Measurements from ENCODE around the gene CTDNEP1. TPM values are rescaled to one million over a fixed set of nuclear protein-coding genes. Genes with fewer than 3 reads are reported as not detected.

CTDNEP1 gene
- total RNA-seq, 1 donor from 2014 or later, result 36.4 TPM

DNA sequence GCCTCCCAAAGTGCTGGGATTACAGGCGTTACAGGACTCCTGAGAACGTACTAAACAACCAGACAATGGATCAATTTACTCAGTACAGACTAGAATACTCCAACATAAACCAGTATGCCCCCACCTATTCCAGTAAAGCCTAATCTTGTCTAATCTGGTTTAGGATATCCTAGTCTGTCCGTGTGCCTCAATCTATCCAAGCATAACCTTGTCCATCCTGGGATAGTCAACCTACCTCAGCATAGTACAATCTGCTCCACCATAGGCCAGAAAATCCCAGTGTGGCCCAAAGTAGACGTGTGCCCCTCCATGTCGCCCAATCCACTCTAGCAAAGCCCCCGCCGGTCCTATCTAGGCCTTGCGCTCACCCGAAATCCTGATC lies 17.8 kb downstream of the CTDNEP1 start:
- H3K4me3 ChIP-seq (ENCODE audit: low read depth, low read length), result peak overlapping the region; percentile 72
- no peak for DNase-seq (ENCODE audit: low read depth)
- TF ChIP-seq, protein P1, sequence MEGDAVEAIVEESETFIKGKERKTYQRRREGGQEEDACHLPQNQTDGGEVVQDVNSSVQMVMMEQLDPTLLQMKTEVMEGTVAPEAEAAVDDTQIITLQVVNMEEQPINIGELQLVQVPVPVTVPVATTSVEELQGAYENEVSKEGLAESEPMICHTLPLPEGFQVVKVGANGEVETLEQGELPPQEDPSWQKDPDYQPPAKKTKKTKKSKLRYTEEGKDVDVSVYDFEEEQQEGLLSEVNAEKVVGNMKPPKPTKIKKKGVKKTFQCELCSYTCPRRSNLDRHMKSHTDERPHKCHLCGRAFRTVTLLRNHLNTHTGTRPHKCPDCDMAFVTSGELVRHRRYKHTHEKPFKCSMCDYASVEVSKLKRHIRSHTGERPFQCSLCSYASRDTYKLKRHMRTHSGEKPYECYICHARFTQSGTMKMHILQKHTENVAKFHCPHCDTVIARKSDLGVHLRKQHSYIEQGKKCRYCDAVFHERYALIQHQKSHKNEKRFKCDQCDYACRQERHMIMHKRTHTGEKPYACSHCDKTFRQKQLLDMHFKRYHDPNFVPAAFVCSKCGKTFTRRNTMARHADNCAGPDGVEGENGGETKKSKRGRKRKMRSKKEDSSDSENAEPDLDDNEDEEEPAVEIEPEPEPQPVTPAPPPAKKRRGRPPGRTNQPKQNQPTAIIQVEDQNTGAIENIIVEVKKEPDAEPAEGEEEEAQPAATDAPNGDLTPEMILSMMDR (conservative IDR thresholded peaks at IDR 0.05; ENCODE audit: low read depth, low read length), result no peak

GRCh38 chr17:7232114-7232513 lies 19.4 kb downstream of the CTDNEP1 start:
- peak overlapping the region; percentile 72 for H3K4me3 ChIP-seq (ENCODE audit: low read depth, low read length)
- DNase-seq (ENCODE audit: low read depth), result no peak
- TF ChIP-seq, protein P1 (conservative IDR thresholded peaks at IDR 0.05; ENCODE audit: low read depth, low read length), result no peak

- TF ChIP-seq, protein P1 (conservative IDR thresholded peaks at IDR 0.05; ENCODE audit: low read depth, low read length), result no peak
These were observed 22.0 kb downstream of the CTDNEP1 start for GRCh38 chr17:7229504-7229903.

DNA sequence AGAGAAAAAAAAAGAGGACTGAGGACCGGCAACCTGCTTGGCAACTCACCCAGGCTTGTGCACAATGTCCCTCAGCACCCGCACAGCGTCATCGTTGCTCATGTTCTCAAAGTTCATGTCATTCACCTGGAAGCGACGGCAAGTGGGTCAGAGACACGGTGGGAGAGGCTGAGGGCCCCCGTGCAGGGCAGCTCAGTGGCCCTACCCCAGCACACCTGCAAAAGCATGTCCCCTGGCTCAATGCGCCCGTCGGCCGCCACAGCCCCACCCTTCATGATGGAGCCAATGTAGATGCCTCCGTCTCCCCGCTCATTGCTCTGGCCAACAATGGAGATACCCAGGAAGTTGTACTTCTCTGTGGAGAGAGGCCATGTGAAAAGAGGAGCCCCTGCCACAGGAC lies 22.6 kb downstream of the CTDNEP1 start:
- DNase-seq (ENCODE audit: low read depth), result no peak
- TF ChIP-seq, protein P1 (conservative IDR thresholded peaks at IDR 0.05; ENCODE audit: low read depth, low read length), result no peak
- H3K4me3 ChIP-seq (ENCODE audit: low read depth, low read length), result no peak overlapping the region

More at GRCh38 chr17:7229504-7229903, 22.0 kb downstream of the CTDNEP1 start:
- DNase-seq (ENCODE audit: low read depth), result no peak
- H3K4me3 ChIP-seq (ENCODE audit: low read depth, low read length), result no peak overlapping the region

DNA sequence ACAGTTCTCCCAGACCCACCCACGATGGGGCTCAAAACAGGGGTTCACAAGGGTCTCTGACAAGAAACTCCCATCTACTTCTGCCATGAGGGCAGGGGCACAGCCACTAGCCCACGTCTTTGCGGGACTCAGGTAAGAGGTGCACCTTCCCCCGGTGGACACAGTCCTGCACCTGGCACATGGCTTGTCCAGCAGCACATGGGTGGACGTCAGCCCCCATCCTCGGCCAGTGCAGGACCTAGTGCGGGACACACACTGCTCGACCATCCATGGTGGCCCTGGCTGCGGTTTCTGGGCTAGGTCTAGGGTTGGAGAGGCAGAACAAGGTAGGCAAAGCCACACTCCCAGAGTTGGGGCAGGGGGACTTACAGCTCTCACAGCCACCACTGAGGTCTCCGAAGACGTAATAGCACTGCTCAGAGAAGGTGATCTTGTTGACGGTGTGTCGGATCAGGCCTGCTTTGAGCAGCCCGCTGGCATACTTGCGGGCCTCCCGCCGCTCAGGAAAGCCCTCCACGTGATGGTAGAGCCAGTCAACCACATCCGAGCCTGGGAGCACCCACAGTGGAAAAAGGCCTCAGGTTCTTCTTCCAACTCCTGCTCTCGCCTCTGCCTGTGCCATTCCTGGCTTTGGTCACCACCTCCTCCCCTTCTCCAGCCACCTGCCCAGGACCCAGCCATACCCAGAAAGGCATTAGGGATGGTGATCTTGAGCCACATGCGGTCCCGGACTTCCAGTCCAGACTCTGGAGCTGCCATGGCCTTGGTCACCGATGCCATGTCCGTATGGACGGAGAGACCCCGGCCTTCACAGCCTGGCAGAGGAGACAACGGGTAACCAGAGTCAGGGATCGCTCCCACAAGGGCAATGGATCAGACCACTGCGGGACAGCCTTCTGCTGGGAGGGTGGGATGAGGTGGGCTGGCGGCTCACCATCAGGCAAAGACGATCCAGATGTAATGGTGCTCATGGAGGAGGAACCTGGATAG lies 24.5 kb downstream of the CTDNEP1 start:
- H3K4me3 ChIP-seq (ENCODE audit: low read depth, low read length), result no peak overlapping the region
- TF ChIP-seq, protein P1 (conservative IDR thresholded peaks at IDR 0.05; ENCODE audit: low read depth, low read length), result no peak
- DNase-seq (ENCODE audit: low read depth), result no peak

GRCh38 chr17:7225711-7226331 lies 25.7 kb downstream of the CTDNEP1 start:
- DNase-seq (ENCODE audit: low read depth), result no peak
- no peak overlapping the region for H3K4me3 ChIP-seq (ENCODE audit: low read depth, low read length)
- TF ChIP-seq, protein P1 (conservative IDR thresholded peaks at IDR 0.05; ENCODE audit: low read depth, low read length), result no peak

Data from epithelial cell of proximal tubule (primary cell).